ENCODE results near the gene ZHX3.

ZHX3 gene

DNA sequence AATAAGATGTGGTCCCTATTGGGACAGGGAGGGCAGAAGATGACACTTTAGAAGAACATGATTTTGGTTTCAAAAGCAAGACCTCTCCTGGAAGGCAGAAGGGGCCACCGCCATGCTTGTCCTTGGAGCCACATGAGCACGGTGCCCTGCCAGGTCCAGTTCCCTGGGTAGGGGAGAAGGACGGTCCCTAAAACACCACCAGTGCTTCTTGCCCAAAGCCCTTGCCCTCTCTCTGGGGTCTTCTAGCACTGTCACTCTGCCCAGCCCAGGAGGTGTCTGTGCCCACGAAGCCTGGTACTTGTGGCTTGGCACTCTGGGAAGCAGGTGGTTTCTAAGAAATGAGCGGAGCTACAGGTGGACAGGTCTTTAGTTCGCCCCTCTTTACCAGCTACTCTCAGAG, 134.1 kb downstream of the ZHX3 start:
- DNase-seq (ENCODE audit: extremely low read depth, low read depth): no peak
- TF ChIP-seq, protein P1, sequence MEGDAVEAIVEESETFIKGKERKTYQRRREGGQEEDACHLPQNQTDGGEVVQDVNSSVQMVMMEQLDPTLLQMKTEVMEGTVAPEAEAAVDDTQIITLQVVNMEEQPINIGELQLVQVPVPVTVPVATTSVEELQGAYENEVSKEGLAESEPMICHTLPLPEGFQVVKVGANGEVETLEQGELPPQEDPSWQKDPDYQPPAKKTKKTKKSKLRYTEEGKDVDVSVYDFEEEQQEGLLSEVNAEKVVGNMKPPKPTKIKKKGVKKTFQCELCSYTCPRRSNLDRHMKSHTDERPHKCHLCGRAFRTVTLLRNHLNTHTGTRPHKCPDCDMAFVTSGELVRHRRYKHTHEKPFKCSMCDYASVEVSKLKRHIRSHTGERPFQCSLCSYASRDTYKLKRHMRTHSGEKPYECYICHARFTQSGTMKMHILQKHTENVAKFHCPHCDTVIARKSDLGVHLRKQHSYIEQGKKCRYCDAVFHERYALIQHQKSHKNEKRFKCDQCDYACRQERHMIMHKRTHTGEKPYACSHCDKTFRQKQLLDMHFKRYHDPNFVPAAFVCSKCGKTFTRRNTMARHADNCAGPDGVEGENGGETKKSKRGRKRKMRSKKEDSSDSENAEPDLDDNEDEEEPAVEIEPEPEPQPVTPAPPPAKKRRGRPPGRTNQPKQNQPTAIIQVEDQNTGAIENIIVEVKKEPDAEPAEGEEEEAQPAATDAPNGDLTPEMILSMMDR (IDR thresholded peaks at IDR 0.05; ENCODE audit: low read depth, low read length): no peak

DNA sequence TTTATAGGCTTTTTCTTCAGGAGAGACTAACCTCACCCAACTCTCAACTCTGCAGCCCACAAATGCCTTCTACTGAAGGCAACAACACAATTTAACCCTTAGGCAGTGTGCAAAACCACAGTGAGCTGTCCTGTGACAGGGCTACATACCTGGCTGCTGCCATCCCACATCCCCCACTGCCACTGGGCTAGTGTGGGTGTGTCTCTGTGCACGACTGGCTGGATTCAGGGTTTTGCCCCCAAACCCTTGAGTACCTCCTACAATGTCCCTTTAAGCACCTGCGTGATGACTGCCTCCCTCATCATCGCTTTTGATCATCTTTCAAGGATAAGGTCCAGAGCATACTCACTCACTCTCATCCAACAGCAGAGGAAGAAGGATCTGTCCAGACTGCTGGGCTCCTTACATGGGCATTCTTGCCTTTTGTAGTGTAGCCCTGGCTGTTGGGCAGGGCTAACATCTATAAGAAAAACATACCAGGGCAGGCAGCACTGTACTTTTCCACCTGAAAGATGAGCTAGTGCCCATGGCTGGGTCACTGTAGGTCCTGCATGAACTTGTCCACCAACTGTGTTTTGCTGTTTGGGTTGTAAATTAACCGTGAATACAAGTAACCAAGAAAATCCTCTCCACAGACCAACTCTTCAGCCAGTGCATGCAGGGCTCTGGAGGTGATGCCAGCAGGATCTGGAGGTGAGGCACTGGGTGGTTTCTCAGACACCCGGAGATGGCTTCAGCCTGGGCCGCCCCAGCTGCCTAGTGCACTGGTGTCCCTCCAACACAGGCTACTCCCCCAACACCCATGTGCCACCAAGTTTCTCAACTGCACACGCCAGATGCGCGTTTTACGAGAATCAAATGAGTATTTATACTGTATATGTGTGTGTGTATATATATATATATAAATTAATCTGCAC, 135.0 kb downstream of the ZHX3 start:
- TF ChIP-seq, protein P1 (IDR thresholded peaks at IDR 0.05; ENCODE audit: low read depth, low read length): no peak
- DNase-seq (ENCODE audit: extremely low read depth, low read depth): no peak

DNA sequence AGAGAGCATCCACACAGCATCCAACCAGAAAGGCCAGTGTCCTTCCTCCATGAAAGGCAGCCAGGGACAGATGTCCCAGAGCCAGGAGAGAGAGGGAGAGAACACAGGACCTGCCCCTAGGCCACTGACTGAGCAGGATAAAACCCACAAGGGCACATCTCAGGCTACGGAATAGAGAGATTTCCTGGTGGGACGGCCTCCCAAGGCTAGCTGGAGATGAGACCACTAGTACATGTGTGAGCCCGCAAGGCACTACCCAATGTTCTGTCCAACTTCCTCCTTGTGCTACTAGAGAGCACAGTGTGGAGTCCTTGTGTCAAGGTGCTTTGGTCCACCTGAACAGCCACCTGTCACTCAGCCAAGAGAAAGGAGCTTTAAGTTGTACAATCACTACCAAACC, 136.0 kb downstream of the ZHX3 start:
- TF ChIP-seq, protein P1 (IDR thresholded peaks at IDR 0.05; ENCODE audit: low read depth, low read length): no peak
- no peak for DNase-seq (ENCODE audit: extremely low read depth, low read depth)

DNA sequence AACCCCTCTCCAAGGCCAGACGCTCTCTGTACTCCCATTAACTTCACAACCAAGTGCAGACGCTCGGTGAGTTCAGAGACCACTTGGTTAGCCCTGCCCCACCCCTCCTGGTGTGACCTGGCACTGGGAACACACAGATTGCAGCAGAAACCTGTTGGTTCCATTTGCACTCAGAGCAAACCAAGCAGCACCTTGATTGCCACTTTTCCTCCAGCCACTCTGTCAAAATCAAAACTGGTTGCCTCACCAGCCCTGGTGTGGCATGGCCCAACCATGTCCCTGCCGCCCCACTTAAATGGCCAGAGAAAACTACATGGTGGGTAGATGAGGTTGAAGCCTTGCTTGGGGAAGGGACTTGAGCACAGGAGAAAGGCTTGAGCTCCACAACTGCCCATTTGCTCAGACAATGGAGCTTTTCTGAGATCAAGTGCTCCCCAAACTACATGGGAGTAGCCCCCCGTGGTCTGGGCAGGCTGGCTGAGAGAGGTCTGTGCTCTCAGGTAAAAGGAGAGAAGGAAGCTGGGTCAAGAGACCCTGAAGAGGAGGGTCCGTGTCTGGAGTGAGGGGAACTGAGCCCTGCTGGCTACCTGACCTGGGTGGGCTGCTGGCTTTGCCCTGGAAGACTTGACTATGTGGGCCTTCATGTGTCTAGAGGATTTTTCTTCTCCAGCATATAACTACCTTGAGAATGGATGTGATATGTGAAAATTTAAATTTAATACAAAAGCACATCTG, 136.8 kb downstream of the ZHX3 start:
- TF ChIP-seq, protein P1 (IDR thresholded peaks at IDR 0.05; ENCODE audit: low read depth, low read length): no peak
- DNase-seq (ENCODE audit: extremely low read depth, low read depth): no peak

DNA sequence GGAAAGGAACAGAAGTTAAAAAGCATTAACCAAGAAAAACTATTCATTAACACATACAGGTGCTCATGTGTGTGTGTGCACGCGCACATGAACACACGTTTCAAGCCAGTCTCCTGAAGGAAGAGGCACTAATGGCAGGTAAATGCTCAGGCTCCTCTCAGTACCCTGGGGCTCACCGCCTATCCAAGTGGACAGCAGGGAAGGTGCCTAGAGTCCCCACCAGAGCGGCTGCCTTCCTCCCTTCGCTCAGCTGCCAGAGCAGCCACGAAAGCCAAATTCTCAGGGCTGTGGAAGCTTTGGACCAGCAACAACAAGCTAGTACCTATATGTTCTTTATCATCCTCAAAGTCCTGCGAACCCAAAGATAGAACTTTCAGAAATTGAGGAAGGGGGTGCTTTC, 137.6 kb downstream of the ZHX3 start:
- TF ChIP-seq, protein P1 (IDR thresholded peaks at IDR 0.05; ENCODE audit: low read depth, low read length): no peak
- DNase-seq (ENCODE audit: extremely low read depth, low read depth): no peak

DNA sequence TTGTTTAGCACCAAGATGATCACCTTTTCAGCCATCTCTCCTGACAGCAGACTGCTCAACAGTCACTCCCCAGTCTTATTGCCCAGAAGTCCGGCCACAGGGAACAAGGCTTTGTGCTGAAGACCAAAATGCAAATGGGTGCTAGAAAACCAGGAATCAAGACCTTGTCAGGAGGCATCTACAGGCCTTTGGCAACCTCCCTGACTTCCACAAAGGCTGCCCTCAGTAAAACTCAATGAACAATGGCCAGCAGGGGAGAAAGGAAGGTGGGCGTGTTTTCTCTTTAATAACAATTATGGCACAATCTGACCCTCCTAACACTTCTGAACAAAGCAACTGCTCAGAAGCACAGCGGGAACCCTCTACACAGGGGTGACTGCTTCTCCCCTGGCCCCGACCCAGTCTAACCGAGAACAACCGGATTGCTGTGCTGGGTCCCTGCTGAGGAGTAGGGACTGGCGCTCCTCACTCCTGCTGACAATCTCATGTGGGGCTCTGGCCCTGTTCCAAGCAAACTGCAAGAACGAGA, 138.6 kb downstream of the ZHX3 start:
- DNase-seq (ENCODE audit: extremely low read depth, low read depth): no peak
- TF ChIP-seq, protein P1 (IDR thresholded peaks at IDR 0.05; ENCODE audit: low read depth, low read length): no peak

DNA sequence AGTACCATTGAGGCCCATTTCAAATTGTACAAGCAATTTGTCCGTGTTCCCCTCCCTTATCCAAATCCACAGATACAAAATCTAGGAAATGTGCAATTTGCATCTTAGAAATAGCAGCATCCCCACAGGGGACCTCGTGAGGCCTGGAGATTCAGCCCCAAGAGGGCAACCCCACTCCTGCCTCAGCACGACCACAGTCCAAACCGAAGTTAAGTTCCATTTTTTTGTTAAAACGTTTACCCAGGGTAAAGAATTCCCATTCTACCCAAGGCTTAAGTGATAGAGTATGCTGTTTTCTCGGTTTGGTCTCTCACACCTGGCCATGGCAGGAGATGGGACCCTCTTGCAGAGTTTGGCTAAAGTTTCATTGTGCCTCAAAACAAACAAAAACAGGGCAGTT, 139.0 kb downstream of the ZHX3 start:
- DNase-seq (ENCODE audit: extremely low read depth, low read depth): no peak
- TF ChIP-seq, protein P1 (IDR thresholded peaks at IDR 0.05; ENCODE audit: low read depth, low read length): no peak

All from AG09319 (cell line).